Bronchial epithelial cell (primary cell): Measurements from ENCODE around the gene PAX2. TPM values are rescaled to one million over a fixed set of nuclear protein-coding genes. Genes with fewer than 3 reads are reported as not detected.
A peak's percentile ranks its signal among the peaks of the same experiment; 100 is the strongest.

ENCODE experiments used
- DNase-seq: peaks from one replicate; pipeline ENCODE4 v3.0.0-alpha.2; 2010; ENCODE audit warnings: low read depth
- FAIRE-seq: peaks from 2 replicates; lab custom pipeline; 2011; peaks lifted over from hg19 to GRCh38; lab: Jason Lieb, UNC
- H3K27me3 ChIP-seq: 2 replicates; pipeline ENCODE4 v1.5.1; 2011; ENCODE audit warnings: low read length; ENCODE audit not compliant: control insufficient read depth, insufficient read depth
- H3K36me3 ChIP-seq: 2 replicates; pipeline ENCODE4 v1.5.1; 2011; ENCODE audit warnings: low read length; ENCODE audit not compliant: control insufficient read depth, insufficient read depth
- H3K4me3 ChIP-seq: 2 replicates; pipeline ENCODE4 v1.5.1; 2011; ENCODE audit warnings: mild to moderate bottlenecking, low read depth, low read length, control low read depth
- total RNA-seq: library from RNA; depleted of rRNA; stranded (reverse); fragments of >200 nt; gene quantifications from 2 replicates; pipeline ENCODE4 v1.2.1, GENCODE V29; 2014
- TF ChIP-seq, protein P1 (sequence below): IDR thresholded peaks from 2 replicates; pipeline ENCODE4 v1.5.1; 2011; ENCODE audit warnings: mild to moderate bottlenecking, moderate library complexity, low read length, control low read depth, inconsistent platforms; ENCODE audit not compliant: insufficient read depth, severe bottlenecking

Gene PAX2
- total RNA-seq, 1 donor from 2014 or later, result not detected

DNA sequence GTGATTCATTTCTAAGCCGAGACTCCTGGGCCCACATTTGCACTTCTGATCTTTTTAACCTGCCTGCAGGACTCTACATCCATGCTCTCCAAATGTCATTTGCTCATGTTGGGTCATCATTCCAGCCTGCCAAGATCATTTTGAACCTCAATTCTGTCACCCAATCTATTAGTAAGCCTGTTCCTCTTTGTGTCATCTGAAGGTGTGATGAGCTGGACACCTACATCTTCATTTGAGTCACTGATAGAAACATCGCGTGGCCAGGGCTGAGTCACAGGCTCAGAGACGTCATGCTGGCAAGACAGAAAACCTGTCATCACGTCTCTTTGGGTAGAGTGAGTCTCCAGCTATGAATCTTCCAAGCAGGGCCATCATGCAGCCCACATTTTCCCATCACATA, 102.1 kb downstream of the PAX2 start:
- Histone ChIP-seq H3K27me3 (no peaks in the 10 kb centered on the region), H3K36me3 (no peaks in the 10 kb centered on the region), H3K4me3 (no peak overlapping the region)
- TF ChIP-seq, protein P1, sequence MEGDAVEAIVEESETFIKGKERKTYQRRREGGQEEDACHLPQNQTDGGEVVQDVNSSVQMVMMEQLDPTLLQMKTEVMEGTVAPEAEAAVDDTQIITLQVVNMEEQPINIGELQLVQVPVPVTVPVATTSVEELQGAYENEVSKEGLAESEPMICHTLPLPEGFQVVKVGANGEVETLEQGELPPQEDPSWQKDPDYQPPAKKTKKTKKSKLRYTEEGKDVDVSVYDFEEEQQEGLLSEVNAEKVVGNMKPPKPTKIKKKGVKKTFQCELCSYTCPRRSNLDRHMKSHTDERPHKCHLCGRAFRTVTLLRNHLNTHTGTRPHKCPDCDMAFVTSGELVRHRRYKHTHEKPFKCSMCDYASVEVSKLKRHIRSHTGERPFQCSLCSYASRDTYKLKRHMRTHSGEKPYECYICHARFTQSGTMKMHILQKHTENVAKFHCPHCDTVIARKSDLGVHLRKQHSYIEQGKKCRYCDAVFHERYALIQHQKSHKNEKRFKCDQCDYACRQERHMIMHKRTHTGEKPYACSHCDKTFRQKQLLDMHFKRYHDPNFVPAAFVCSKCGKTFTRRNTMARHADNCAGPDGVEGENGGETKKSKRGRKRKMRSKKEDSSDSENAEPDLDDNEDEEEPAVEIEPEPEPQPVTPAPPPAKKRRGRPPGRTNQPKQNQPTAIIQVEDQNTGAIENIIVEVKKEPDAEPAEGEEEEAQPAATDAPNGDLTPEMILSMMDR, result no peak
- DNase-seq (peak; percentile 73), FAIRE-seq (peak; percentile 88)

DNA sequence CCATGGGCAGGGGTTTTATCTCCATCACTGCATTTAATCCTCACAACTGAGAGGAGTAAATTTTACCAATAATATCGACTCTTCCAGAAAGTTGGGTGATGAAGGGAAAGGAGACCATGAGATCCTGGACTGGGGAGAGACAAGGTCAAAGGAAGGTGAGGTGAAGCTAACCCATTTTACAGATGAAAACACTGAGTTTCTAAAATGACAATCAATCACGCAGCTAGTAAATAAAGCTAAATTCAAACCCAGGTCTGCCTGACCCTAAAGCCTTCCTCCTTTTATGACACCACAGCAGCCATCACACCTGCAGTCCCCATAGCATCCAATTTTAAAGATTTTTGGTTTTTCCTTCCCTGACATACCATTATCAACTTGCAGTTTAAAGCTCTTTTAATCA, 103.4 kb downstream of the PAX2 start:
- no peak overlapping the region for H3K4me3 ChIP-seq
- no peaks in the 10 kb centered on the region for H3K27me3 ChIP-seq
- DNase-seq (no peak), FAIRE-seq (no peak)
- TF ChIP-seq, protein P1, result no peak
- H3K36me3 ChIP-seq, result no peaks in the 10 kb centered on the region

DNA sequence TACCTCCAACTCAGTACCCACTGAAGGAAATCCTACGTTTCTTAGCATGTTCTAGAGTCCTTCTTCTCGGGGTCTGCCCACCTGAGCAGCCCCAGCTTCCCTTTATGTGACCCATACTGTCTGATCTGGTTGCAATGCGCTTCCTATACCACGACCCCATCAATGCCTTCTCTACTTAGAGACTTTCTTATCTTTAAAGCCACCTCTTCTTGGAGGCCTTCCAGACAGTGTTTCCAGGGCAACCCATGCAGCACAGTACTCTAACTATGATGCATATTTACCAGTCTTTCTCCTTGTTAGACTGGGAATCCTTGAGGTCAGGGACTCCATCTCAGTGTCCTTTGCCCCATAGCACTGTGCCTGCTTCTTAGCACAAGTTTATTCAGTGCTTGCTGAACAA, 112.9 kb downstream of the PAX2 start:
- H3K4me3 ChIP-seq, result no peak overlapping the region
- H3K36me3 ChIP-seq, result no peaks in the 10 kb centered on the region
- no peak for DNase-seq
- peaks cover 3% of the 10 kb centered on the region for H3K27me3 ChIP-seq
- no peak for FAIRE-seq
- TF ChIP-seq, protein P1, result no peak

DNA sequence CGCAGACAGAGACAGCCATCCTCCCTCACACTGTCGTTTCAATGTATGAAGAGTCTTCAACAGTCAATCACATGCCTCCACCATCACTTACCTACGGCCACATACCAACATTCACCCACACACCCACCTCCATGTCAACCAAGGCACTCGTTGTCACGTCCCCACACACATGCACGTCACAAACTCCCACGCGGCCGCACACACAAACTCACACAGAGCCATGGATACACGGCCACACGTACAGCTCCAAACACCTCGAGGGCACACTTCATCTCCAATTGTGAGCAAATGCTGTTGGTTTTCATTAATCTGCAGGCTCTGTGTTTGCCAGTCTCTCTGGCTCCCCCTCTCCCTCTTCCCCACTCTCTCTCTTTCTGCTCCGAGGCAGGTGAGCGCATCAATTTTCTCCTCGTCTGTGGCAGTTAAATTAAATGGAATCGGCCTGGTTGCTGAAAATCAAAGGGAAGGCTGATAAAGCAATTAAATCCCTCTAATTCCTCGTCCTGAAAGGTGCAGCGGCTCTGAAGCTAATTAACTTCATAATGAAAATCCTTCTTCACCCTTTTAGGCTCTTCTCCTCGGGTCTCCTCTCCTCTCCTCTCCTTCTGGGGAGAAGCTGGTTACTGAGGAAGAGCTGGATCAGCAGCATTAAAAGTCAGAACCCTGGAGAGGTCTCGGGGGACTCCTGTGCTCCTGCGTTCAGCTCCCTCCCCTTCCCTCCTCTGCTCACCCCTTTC, 113.5 kb downstream of the PAX2 start:
- no peaks in the 10 kb centered on the region for H3K36me3 ChIP-seq
- peaks cover 3% of the 10 kb centered on the region for H3K27me3 ChIP-seq
- peak; percentile 18 for FAIRE-seq
- TF ChIP-seq, protein P1, result no peak
- no peak for DNase-seq
- H3K4me3 ChIP-seq, result no peak overlapping the region

DNA sequence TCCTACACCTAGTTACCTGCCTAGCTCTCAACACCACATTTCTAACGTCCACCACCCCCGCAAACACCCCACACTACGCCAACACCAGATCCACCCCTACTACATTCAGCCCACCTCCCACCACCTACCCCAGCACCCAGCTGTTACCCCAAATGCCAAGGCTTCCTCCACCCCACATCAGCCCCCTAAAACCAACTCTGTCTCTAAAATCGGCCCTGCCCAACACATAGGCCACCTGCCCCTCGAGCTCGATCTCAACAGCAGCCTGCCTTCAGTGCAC, 114.0 kb downstream of the PAX2 start:
- TF ChIP-seq, protein P1, result no peak
- DNase-seq (no peak), FAIRE-seq (no peak)
- no peaks in the 10 kb centered on the region for H3K36me3 ChIP-seq
- H3K27me3 ChIP-seq, result peaks cover 5% of the 10 kb centered on the region
- no peak overlapping the region for H3K4me3 ChIP-seq

DNA sequence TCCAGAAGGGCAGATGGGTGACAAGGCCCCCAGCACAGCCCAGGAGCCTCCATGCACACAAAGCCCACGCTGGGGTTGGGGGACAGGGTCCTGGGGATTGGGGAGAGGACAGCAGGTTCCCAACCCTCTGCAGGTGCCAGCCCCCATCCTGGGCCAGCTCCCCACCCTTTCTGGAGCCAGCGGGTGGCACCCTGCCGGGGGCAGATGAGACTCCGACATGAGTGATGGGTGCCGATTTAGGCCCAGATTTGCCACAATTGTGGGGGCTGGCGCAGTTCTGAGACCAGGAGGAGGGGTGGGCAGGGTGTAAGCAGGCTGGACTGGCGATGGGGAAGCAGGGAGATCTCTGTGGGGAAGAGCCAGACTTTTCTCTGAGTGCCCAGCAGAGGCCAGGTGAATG, 118.1 kb downstream of the PAX2 start:
- H3K4me3 ChIP-seq, result no peak overlapping the region
- TF ChIP-seq, protein P1, result no peak
- peaks cover 31% of the 10 kb centered on the region for H3K27me3 ChIP-seq
- H3K36me3 ChIP-seq, result no peaks in the 10 kb centered on the region
- DNase-seq, result no peak
- no peak for FAIRE-seq
